HEK293 (cell line): ENCODE results near the gene GID4.
A peak's percentile ranks its signal among the peaks of the same experiment; 100 is the strongest.

ENCODE experiments used
- CTCF ChIA-PET: fragments of 350-600 bp; formaldehyde crosslinking; extraction: SDS; loops from one replicate; lab custom pipeline; 2021; ENCODE audit warnings: antibody characterized with exemption; lab: Yijun Ruan, JAX
- POLR2A ChIA-PET: fragments of 300-600 bp; formaldehyde crosslinking; extraction: SDS; loops from one replicate; lab custom pipeline; 2020; ENCODE audit warnings: antibody characterized with exemption, inconsistent platforms; lab: Yijun Ruan, JAX
- H3K27ac ChIP-seq: fragments of 200-500 bp; sonication (Bioruptor generic); 2 replicates; pipeline ENCODE4 v1.5.1; 2014; ENCODE audit warnings: low read depth, low read length, control low read depth, inconsistent platforms; ENCODE audit errors: extremely low read depth
- H3K36me3 ChIP-seq, 2 experiments: fragments of 200-500 bp in 1 of 2; sonication (Bioruptor generic) in 1 of 2; 1 replicate in 1 of 2; 2 replicates in 1 of 2; pipeline ENCODE4 v1.5.1; 2014 to 2017; ENCODE audit warnings: inconsistent platforms in 2 of 2, low read length in 2 of 2; ENCODE audit not compliant: control insufficient read depth in 2 of 2, insufficient read depth in 1 of 2
- H3K4me1 ChIP-seq: fragments of 200-500 bp; sonication (Bioruptor generic); 2 replicates; pipeline ENCODE4 v1.5.1; 2014; ENCODE audit warnings: mild to moderate bottlenecking, low read length, inconsistent platforms; ENCODE audit not compliant: control insufficient read depth, insufficient read depth
- H3K4me3 ChIP-seq: 2 replicates; pipeline ENCODE4 v1.5.1; 2011; ENCODE audit warnings: low read depth, mild to moderate bottlenecking, control low read depth, low read length, moderate library complexity
- H3K9me3 ChIP-seq: fragments of 200-500 bp; sonication (Bioruptor generic); 2 replicates; pipeline ENCODE4 v1.5.1; 2014; ENCODE audit warnings: low read depth, low read length, inconsistent platforms; ENCODE audit not compliant: control insufficient read depth, insufficient read depth
- EGR2 ChIP-seq: fragments of 450-650 bp; formaldehyde crosslinking; IDR thresholded peaks from 2 replicates; pipeline ENCODE4 v1.5.1; 2016; ENCODE audit warnings: low read depth, missing biosample characterization, missing genetic modification characterization
- GLIS1 ChIP-seq: fragments of 450-650 bp; formaldehyde crosslinking; IDR thresholded peaks from 2 replicates; pipeline ENCODE4 v1.5.1; 2016; ENCODE audit warnings: missing biosample characterization, missing genetic modification characterization
- GLIS2 ChIP-seq: fragments of 450-650 bp; formaldehyde crosslinking; IDR thresholded peaks from 2 replicates; pipeline ENCODE4 v1.5.1; 2016; ENCODE audit warnings: missing biosample characterization, missing genetic modification characterization
- KLF10 ChIP-seq: fragments of 450-650 bp; IDR thresholded peaks from 2 replicates; pipeline ENCODE4 v1.5.1; 2018; ENCODE audit warnings: missing biosample characterization, mild to moderate bottlenecking, missing genetic modification characterization
- KLF8 ChIP-seq: fragments of 450-650 bp; formaldehyde crosslinking; IDR thresholded peaks from 2 replicates; pipeline ENCODE4 v1.5.1; 2016; ENCODE audit warnings: missing biosample characterization, missing genetic modification characterization
- OSR2 ChIP-seq: fragments of 450-650 bp; formaldehyde crosslinking; IDR thresholded peaks from 2 replicates; pipeline ENCODE4 v1.5.1; 2016; ENCODE audit warnings: missing biosample characterization, missing genetic modification characterization
- PRDM1 ChIP-seq: fragments of 450-650 bp; formaldehyde crosslinking; IDR thresholded peaks from 2 replicates; pipeline ENCODE4; 2016; ENCODE audit warnings: missing biosample characterization, missing genetic modification characterization
- PRDM6 ChIP-seq: fragments of 450-650 bp; formaldehyde crosslinking; IDR thresholded peaks from 2 replicates; pipeline ENCODE4 v1.5.1; 2017; ENCODE audit warnings: missing biosample characterization, missing genetic modification characterization
- REPIN1 ChIP-seq: fragments of 450-650 bp; formaldehyde crosslinking; IDR thresholded peaks from 2 replicates; pipeline ENCODE4 v1.5.1; 2017; ENCODE audit warnings: missing biosample characterization, missing genetic modification characterization, low read depth
- SCRT1 ChIP-seq: fragments of 450-650 bp; formaldehyde crosslinking; IDR thresholded peaks from 2 replicates; pipeline ENCODE4 v1.5.1; 2016; ENCODE audit warnings: missing biosample characterization, missing genetic modification characterization, borderline replicate concordance
- SCRT2 ChIP-seq: fragments of 450-650 bp; formaldehyde crosslinking; IDR thresholded peaks from 2 replicates; pipeline ENCODE4 v1.5.1; 2016; ENCODE audit warnings: missing biosample characterization, missing genetic modification characterization
- ZIC2 ChIP-seq: fragments of 450-650 bp; formaldehyde crosslinking; IDR thresholded peaks from 2 replicates; pipeline ENCODE4 v1.5.1; 2016; ENCODE audit warnings: missing biosample characterization, missing genetic modification characterization
- ZNF112 ChIP-seq: fragments of 450-650 bp; formaldehyde crosslinking; IDR thresholded peaks from 2 replicates; pipeline ENCODE4 v1.5.0; 2017; ENCODE audit warnings: missing biosample characterization, missing genetic modification characterization
- ZNF133 ChIP-seq: fragments of 450-650 bp; formaldehyde crosslinking; IDR thresholded peaks from 2 replicates; pipeline ENCODE4 v1.5.1; 2016; ENCODE audit warnings: missing biosample characterization, missing genetic modification characterization
- ZNF140 ChIP-seq: fragments of 450-650 bp; formaldehyde crosslinking; IDR thresholded peaks from 2 replicates; pipeline ENCODE4 v1.5.1; 2016; ENCODE audit warnings: missing biosample characterization, missing genetic modification characterization
- ZNF184 ChIP-seq: fragments of 450-650 bp; IDR thresholded peaks from 2 replicates; pipeline ENCODE4 v1.5.1; 2018; ENCODE audit warnings: missing biosample characterization, mild to moderate bottlenecking, missing genetic modification characterization
- ZNF274 ChIP-seq, 2 experiments: fragments of 200-500 bp in 1 of 2; fragments of 450-650 bp in 1 of 2; sonication (Bioruptor generic) in 1 of 2; formaldehyde crosslinking in 1 of 2; IDR thresholded peaks; 2 replicates each; pipeline versions ENCODE4 v1.5.1 to v1.6.1; 2014 to 2016; ENCODE audit warnings: borderline replicate concordance in 1 of 2, inconsistent platforms in 1 of 2, low read length in 1 of 2, missing biosample characterization in 1 of 2, missing genetic modification characterization in 1 of 2
- ZNF311 ChIP-seq: fragments of 450-650 bp; formaldehyde crosslinking; IDR thresholded peaks from 2 replicates; pipeline ENCODE4 v1.5.1; 2017; ENCODE audit warnings: missing biosample characterization, missing genetic modification characterization, borderline replicate concordance
- ZNF433 ChIP-seq: fragments of 450-650 bp; formaldehyde crosslinking; IDR thresholded peaks from 2 replicates; pipeline ENCODE4 v1.5.1; 2016; ENCODE audit warnings: missing biosample characterization, missing genetic modification characterization, low read depth
- ZNF488 ChIP-seq: fragments of 450-650 bp; formaldehyde crosslinking; IDR thresholded peaks from 2 replicates; pipeline ENCODE4 v1.5.1; 2016; ENCODE audit warnings: missing biosample characterization, missing genetic modification characterization
- ZNF621 ChIP-seq: fragments of 450-650 bp; formaldehyde crosslinking; IDR thresholded peaks from 2 replicates; pipeline ENCODE4 v1.5.1; 2017; ENCODE audit warnings: missing biosample characterization, missing genetic modification characterization
- ZNF670 ChIP-seq: fragments of 450-650 bp; formaldehyde crosslinking; IDR thresholded peaks from 2 replicates; pipeline ENCODE4 v1.5.1; 2016; ENCODE audit warnings: missing biosample characterization, missing genetic modification characterization, low read depth
- ZNF704 ChIP-seq: fragments of 450-650 bp; formaldehyde crosslinking; IDR thresholded peaks from 2 replicates; pipeline ENCODE4 v1.5.1; 2016; ENCODE audit warnings: missing biosample characterization, missing genetic modification characterization
- ZNF768 ChIP-seq: fragments of 450-650 bp; formaldehyde crosslinking; IDR thresholded peaks from 2 replicates; pipeline ENCODE4 v1.5.1; 2018; ENCODE audit warnings: missing biosample characterization, mild to moderate bottlenecking, missing genetic modification characterization
- ZNF776 ChIP-seq: fragments of 450-650 bp; formaldehyde crosslinking; IDR thresholded peaks from 2 replicates; pipeline ENCODE4 v1.5.0; 2017; ENCODE audit warnings: missing biosample characterization, missing genetic modification characterization, borderline replicate concordance
- ZNF837 ChIP-seq: fragments of 450-650 bp; formaldehyde crosslinking; IDR thresholded peaks from 2 replicates; pipeline ENCODE4 v1.5.1; 2016; ENCODE audit warnings: missing biosample characterization, missing genetic modification characterization
- ZSCAN16 ChIP-seq: fragments of 450-650 bp; formaldehyde crosslinking; IDR thresholded peaks from 2 replicates; pipeline ENCODE4 v1.5.1; 2016; ENCODE audit warnings: missing biosample characterization, missing genetic modification characterization
- ZXDB ChIP-seq: fragments of 450-650 bp; formaldehyde crosslinking; IDR thresholded peaks from 2 replicates; pipeline ENCODE4 v1.5.1; 2016; ENCODE audit warnings: missing biosample characterization, missing genetic modification characterization

GID4 gene

GRCh38 chr17:18005496-18005895, 33.7 kb upstream of the GID4 start (continued):
- TF ChIP-seq ZNF488 (tag by site-specific recombination) = no peak

- Histone ChIP-seq H3K36me3 (peaks cover 0 to 28% of the 10 kb centered on the region in 2 experiments; a peak in 2 of 3 replicates), H3K27ac (no peak overlapping the region), H3K4me1 (no peaks in the 10 kb centered on the region)
- TF ChIP-seq ZNF670 (no peak), ZNF704 (no peak), SCRT2 (tag by site-specific recombination) (peak; percentile 92), ZSCAN16 (tag by site-specific recombination) (no peak), ZNF837 (tag by site-specific recombination) (no peak), ZNF140 (tag by site-specific recombination) (no peak), KLF8 (no peak), GLIS2 (tag by site-specific recombination) (peak; percentile 51), ZNF311 (tag by site-specific recombination) (no peak), PRDM1 (tag by site-specific recombination) (no peak), REPIN1 (tag by site-specific recombination) (no peak), SCRT1 (tag by site-specific recombination) (peak; percentile 70; the same call in 1 of the 2 replicates), GLIS1 (tag by site-specific recombination) (peak; percentile 82), ZIC2 (tag by site-specific recombination) (peak; percentile 95), ZNF184 (tag by site-specific recombination) (no peak), ZNF768 (no peak), ZNF133 (tag by site-specific recombination) (no peak)
- TF ChIP-seq, all 188 proteins: peak for 5
- H3K9me3 ChIP-seq = no peaks in the 10 kb centered on the region
- CTCF ChIA-PET = interaction anchor here (0.9 to 1.5 kb wide), 4 partner anchors 40 to 146 kb away, joined by 3 to 6 read pairs (median 4); no protein-coding TSS in a partner anchor
- POLR2A ChIA-PET = interaction anchor here (0.6 to 0.9 kb wide), 2 partner anchors 32 to 168 kb away, joined by 3 read pairs; partner anchors contain the start of genes ATPAF2 and GID4
- no peak overlapping the region for H3K4me3 ChIP-seq
Observed at GRCh38 chr17:18006495-18007239, 32.5 kb upstream of the GID4 start.

- Histone ChIP-seq H3K9me3 (no peaks in the 10 kb centered on the region), H3K4me3 (no peak overlapping the region), H3K27ac (no peak overlapping the region), H3K4me1 (no peaks in the 10 kb centered on the region), H3K36me3 (peaks cover 1 to 28% of the 10 kb centered on the region in 2 experiments; a peak in 2 of 3 replicates)
- ChIA-PET POLR2A (no interaction called here), CTCF (interaction anchor here (0.6 to 1.3 kb wide), 2 partner anchors 30 to 118 kb away, joined by 3 read pairs; no protein-coding TSS in a partner anchor)
- TF ChIP-seq ZXDB = no peak
- TF ChIP-seq ZNF433 = no peak
- no peak for TF ChIP-seq PRDM6
- TF ChIP-seq ZNF274 (IDR thresholded peaks at IDR 0.05; ENCODE audit: low read length) = no peak
- no peak for TF ChIP-seq ZNF274 (tag by site-specific recombination; IDR thresholded peaks at IDR 0.05; ENCODE audit: borderline replicate concordance)
- TF ChIP-seq OSR2 = no peak
- TF ChIP-seq ZNF112 = no peak
- TF ChIP-seq ZNF776 = no peak
- TF ChIP-seq ZNF621 (tag by site-specific recombination) = no peak
- TF ChIP-seq ZNF704 = no peak
- TF ChIP-seq ZNF768 = no peak
- no peak for TF ChIP-seq EGR2 (tag by site-specific recombination)
- no peak for TF ChIP-seq REPIN1 (tag by site-specific recombination)
- TF ChIP-seq KLF10 (tag by site-specific recombination) = no peak
Observed at GRCh38 chr17:18008496-18009268, 30.5 kb upstream of the GID4 start.
